ENCODE results near the gene EPB41L1.

GRCh38 chr20:36133821-36134220 lies 20.7 kb upstream of the EPB41L1 start:
- TF ChIP-seq CTCF (IDR thresholded peaks at IDR 0.05), result no peak
- no peak for TF ChIP-seq POLR2A (IDR thresholded peaks at IDR 0.05)
- no peak for TF ChIP-seq POLR2AphosphoS5 (IDR thresholded peaks at IDR 0.05; ENCODE audit: insufficient read depth in 1 of 2, low read depth in 1 of 2)

Measured in vagina (tissue), 2 donors.